ENCODE measurements around the gene RASSF5.

GRCh38 chr1:206461602-206462455 is 45.5 kb upstream of the RASSF5 start:
- TF ChIP-seq, protein P1, sequence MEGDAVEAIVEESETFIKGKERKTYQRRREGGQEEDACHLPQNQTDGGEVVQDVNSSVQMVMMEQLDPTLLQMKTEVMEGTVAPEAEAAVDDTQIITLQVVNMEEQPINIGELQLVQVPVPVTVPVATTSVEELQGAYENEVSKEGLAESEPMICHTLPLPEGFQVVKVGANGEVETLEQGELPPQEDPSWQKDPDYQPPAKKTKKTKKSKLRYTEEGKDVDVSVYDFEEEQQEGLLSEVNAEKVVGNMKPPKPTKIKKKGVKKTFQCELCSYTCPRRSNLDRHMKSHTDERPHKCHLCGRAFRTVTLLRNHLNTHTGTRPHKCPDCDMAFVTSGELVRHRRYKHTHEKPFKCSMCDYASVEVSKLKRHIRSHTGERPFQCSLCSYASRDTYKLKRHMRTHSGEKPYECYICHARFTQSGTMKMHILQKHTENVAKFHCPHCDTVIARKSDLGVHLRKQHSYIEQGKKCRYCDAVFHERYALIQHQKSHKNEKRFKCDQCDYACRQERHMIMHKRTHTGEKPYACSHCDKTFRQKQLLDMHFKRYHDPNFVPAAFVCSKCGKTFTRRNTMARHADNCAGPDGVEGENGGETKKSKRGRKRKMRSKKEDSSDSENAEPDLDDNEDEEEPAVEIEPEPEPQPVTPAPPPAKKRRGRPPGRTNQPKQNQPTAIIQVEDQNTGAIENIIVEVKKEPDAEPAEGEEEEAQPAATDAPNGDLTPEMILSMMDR (IDR thresholded peaks at IDR 0.05; ENCODE audit: low read depth, low read length, missing input control): peak; percentile 80
- no peak for TF ChIP-seq MAX (IDR thresholded peaks at IDR 0.05)
- TF ChIP-seq, protein P2, sequence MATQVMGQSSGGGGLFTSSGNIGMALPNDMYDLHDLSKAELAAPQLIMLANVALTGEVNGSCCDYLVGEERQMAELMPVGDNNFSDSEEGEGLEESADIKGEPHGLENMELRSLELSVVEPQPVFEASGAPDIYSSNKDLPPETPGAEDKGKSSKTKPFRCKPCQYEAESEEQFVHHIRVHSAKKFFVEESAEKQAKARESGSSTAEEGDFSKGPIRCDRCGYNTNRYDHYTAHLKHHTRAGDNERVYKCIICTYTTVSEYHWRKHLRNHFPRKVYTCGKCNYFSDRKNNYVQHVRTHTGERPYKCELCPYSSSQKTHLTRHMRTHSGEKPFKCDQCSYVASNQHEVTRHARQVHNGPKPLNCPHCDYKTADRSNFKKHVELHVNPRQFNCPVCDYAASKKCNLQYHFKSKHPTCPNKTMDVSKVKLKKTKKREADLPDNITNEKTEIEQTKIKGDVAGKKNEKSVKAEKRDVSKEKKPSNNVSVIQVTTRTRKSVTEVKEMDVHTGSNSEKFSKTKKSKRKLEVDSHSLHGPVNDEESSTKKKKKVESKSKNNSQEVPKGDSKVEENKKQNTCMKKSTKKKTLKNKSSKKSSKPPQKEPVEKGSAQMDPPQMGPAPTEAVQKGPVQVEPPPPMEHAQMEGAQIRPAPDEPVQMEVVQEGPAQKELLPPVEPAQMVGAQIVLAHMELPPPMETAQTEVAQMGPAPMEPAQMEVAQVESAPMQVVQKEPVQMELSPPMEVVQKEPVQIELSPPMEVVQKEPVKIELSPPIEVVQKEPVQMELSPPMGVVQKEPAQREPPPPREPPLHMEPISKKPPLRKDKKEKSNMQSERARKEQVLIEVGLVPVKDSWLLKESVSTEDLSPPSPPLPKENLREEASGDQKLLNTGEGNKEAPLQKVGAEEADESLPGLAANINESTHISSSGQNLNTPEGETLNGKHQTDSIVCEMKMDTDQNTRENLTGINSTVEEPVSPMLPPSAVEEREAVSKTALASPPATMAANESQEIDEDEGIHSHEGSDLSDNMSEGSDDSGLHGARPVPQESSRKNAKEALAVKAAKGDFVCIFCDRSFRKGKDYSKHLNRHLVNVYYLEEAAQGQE (IDR thresholded peaks at IDR 0.05): no peak
- no peak for TF ChIP-seq JUND (IDR thresholded peaks at IDR 0.05)
- no peak for TF ChIP-seq GABPA (IDR thresholded peaks at IDR 0.05 in 1 of 2, conservative IDR thresholded peaks at IDR 0.05 in 1 of 2)
- no peak for TF ChIP-seq EGR1 (IDR thresholded peaks at IDR 0.05; ENCODE audit: low read depth in 2 of 2)
- peak; percentile 77 to 89 for TF ChIP-seq RAD21 (IDR thresholded peaks at IDR 0.05)
